Fibroblast of lung (primary cell): ENCODE results near the gene RPS16.

Source experiments
- CTCF ChIP-seq, 2 donors: IDR thresholded peaks in 1 of 2; conservative IDR thresholded peaks in 1 of 2; 1 replicate in 1 of 2; 2 replicates in 1 of 2; pipeline ENCODE4 v1.5.1; 2011 to 2012; ENCODE audit warnings: low read length in 2 of 2, control low read depth in 1 of 2, inconsistent platforms in 1 of 2, low read depth in 1 of 2, mild to moderate bottlenecking in 1 of 2
- EZH2 ChIP-seq: IDR thresholded peaks from 2 replicates; pipeline ENCODE4 v1.5.1; 2012; ENCODE audit warnings: low read length, control low read depth, mild to moderate bottlenecking; ENCODE audit errors: missing control alignments

- no peak for TF ChIP-seq CTCF (conservative IDR thresholded peaks at IDR 0.05 in 1 of 2, IDR thresholded peaks at IDR 0.05 in 1 of 2; ENCODE audit: low read depth in 1 of 2, low read length in 2 of 2)
- no peak for TF ChIP-seq EZH2
Measured at GRCh38 chr19:39401549-39402345, 34.0 kb downstream of the RPS16 start.
